Measurements from ENCODE around the gene CYSRT1. TPM values are rescaled to one million over a fixed set of nuclear protein-coding genes. Genes with fewer than 3 reads are reported as not detected.

The CYSRT1 gene
- total RNA-seq, 1 experiment from 2014 or later: 1.4 TPM

- BruUV-seq (replicated peaks): no TSS peak
- Mint-ChIP-seq H3K36me3 (ENCODE audit: insufficient read depth, unreplicated experiment) (peaks cover 38% of the 10 kb centered on the region), H3K27ac (ENCODE audit: low read depth, unreplicated experiment) (no peak overlapping the region), H3K4me3 (ENCODE audit: unreplicated experiment) (no peak overlapping the region), H3K9me3 (ENCODE audit: unreplicated experiment) (no peaks in the 10 kb centered on the region), H3K27me3 (ENCODE audit: insufficient read depth, unreplicated experiment) (no peaks in the 10 kb centered on the region), H3K4me1 (ENCODE audit: insufficient read depth, unreplicated experiment) (peaks cover 7% of the 10 kb centered on the region)
- ChIA-PET POLR2A (no interaction called here), CTCF (no interaction called here)
- intact Hi-C loops (cut with micrococcal nuclease): no loop called here
- DNase-seq (ENCODE audit: unreplicated experiment): no peak
- TF ChIP-seq CTCF (IDR thresholded peaks at IDR 0.05; ENCODE audit: unreplicated experiment): no peak
These were observed 12.5 kb upstream of the CYSRT1 start for GRCh38 chr9:137212520-137212919.

- no peak overlapping the region for H3K27ac Mint-ChIP-seq (ENCODE audit: low read depth, unreplicated experiment)
- H3K36me3 Mint-ChIP-seq (ENCODE audit: insufficient read depth, unreplicated experiment): peaks cover 29% of the 10 kb centered on the region
- peaks cover 5% of the 10 kb centered on the region for H3K4me1 Mint-ChIP-seq (ENCODE audit: insufficient read depth, unreplicated experiment)
- intact Hi-C loops (cut with micrococcal nuclease): no loop called here
- no peaks in the 10 kb centered on the region for H3K9me3 Mint-ChIP-seq (ENCODE audit: unreplicated experiment)
- no peak for DNase-seq (ENCODE audit: unreplicated experiment)
- ChIA-PET POLR2A (interaction anchor here (0.8 kb wide), 1 partner anchor 114 kb away, joined by 3 read pairs; no protein-coding TSS in a partner anchor), CTCF (no interaction called here)
- no peaks in the 10 kb centered on the region for H3K27me3 Mint-ChIP-seq (ENCODE audit: insufficient read depth, unreplicated experiment)
- no peak overlapping the region for H3K4me3 Mint-ChIP-seq (ENCODE audit: unreplicated experiment)
- BruUV-seq (replicated peaks): no TSS peak
- TF ChIP-seq CTCF (IDR thresholded peaks at IDR 0.05; ENCODE audit: unreplicated experiment): peak; percentile 26
These were observed 11.6 kb upstream of the CYSRT1 start for GRCh38 chr9:137213160-137214060.

- intact Hi-C loops (cut with micrococcal nuclease): no loop called here
- no peaks in the 10 kb centered on the region for H3K9me3 Mint-ChIP-seq (ENCODE audit: unreplicated experiment)
- TF ChIP-seq CTCF (IDR thresholded peaks at IDR 0.05; ENCODE audit: unreplicated experiment): no peak
- POLR2A ChIA-PET: interaction anchor here (1.2 to 3.8 kb wide), 2 partner anchors 9 kb away, joined by 3 to 38 read pairs; partner anchors contain the start of genes NDOR1 and TMEM203
- no peaks in the 10 kb centered on the region for H3K27me3 Mint-ChIP-seq (ENCODE audit: insufficient read depth, unreplicated experiment)
- CTCF ChIA-PET: interaction anchor here (0.6 kb wide), 1 partner anchor 185 kb away, joined by 3 read pairs; no protein-coding TSS in a partner anchor
- BruUV-seq (replicated peaks): no TSS peak
- peaks cover 5% of the 10 kb centered on the region for H3K4me1 Mint-ChIP-seq (ENCODE audit: insufficient read depth, unreplicated experiment)
- H3K36me3 Mint-ChIP-seq (ENCODE audit: insufficient read depth, unreplicated experiment): peaks cover 17% of the 10 kb centered on the region
- no peak overlapping the region for H3K27ac Mint-ChIP-seq (ENCODE audit: low read depth, unreplicated experiment)
- no peak for DNase-seq (ENCODE audit: unreplicated experiment)
- no peak overlapping the region for H3K4me3 Mint-ChIP-seq (ENCODE audit: unreplicated experiment)
These were observed 10.4 kb upstream of the CYSRT1 start for GRCh38 chr9:137214620-137215019.

- intact Hi-C loops (cut with micrococcal nuclease): no loop called here
- ChIA-PET CTCF (interaction anchor here (1.2 kb wide), 1 partner anchor 12 kb away, joined by 3 read pairs; no protein-coding TSS in a partner anchor), POLR2A (interaction anchor here (0.7 to 3.8 kb wide), 4 partner anchors 8 to 27 kb away, joined by 3 to 38 read pairs (median 4); partner anchors contain the start of genes NDOR1, RNF224, SSNA1 and TMEM203)
- no peak overlapping the region for H3K4me3 Mint-ChIP-seq (ENCODE audit: unreplicated experiment)
- peaks cover 5% of the 10 kb centered on the region for H3K4me1 Mint-ChIP-seq (ENCODE audit: insufficient read depth, unreplicated experiment)
- H3K27me3 Mint-ChIP-seq (ENCODE audit: insufficient read depth, unreplicated experiment): no peaks in the 10 kb centered on the region
- no peak for TF ChIP-seq CTCF (IDR thresholded peaks at IDR 0.05; ENCODE audit: unreplicated experiment)
- no peaks in the 10 kb centered on the region for H3K9me3 Mint-ChIP-seq (ENCODE audit: unreplicated experiment)
- H3K27ac Mint-ChIP-seq (ENCODE audit: low read depth, unreplicated experiment): no peak overlapping the region
- no peak for DNase-seq (ENCODE audit: unreplicated experiment)
- peaks cover 12% of the 10 kb centered on the region for H3K36me3 Mint-ChIP-seq (ENCODE audit: insufficient read depth, unreplicated experiment)
- BruUV-seq (replicated peaks): TSS peak; percentile 9
These were observed 9.6 kb upstream of the CYSRT1 start for GRCh38 chr9:137215196-137215986.

Measured in MCF 10A (cell line).